ENCODE results near the gene SHMT2.

SHMT2 gene

DNA sequence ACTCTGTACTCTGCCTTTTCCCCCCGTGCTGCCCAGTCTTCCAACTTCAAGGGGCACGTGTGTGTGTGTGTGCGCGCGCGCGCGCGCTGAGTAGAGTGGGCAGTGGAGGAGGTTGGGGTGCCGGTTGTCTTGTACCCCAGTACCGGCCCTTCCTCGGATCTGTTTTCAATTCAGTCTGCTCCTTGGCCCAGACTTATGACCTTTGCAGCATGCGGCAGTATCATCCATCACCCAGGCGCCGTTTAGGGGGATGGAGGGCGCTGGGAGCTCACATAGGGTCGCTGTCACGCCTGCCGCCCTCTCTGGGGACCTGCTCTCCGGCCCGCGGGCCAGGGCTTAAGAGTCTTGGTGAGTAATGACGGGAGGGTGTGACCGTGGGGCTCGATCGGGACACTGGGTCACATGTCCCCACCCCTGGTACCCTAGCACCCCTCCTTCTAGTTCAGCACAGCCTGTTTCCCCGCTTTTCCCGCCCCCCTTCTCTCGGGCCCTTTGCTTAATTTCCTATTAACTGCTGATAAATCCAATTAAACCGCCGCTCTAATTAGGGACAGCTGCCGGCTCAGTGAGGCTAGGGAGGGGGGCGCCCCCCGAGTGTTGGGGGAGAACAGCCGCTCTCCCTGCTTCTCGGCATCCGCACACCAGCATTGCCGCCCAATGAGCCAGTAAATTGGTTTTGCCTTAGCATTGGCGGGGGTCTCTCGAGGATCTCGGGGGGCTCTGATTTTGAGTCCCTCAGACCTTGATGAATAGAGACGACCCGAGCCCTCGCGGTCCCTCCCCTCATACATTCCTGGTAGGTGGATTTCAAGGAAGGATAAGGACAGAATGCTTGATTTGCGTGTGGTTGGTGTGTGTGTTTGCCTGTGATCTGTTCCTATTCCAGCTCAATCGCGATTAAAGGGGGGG is 12.1 kb downstream of the SHMT2 start:
- DNase-seq: no peak

DNA sequence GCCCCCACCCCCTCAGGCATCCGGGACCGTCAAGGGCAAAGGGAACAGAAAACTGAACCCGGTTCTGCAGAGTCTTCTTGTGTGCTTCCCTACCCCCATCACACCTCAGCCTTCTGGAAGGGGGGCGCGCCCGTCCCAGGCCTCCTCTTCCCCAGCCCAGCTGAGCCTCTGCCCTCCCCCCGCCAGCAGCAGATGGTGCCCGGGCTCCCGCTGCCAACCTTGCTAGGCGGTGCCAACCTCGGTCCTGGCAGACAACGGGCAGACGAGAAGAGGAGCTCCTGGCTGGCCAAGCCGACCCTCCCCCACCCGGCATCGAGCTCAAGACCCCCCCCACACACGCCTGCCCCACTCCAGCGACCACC is 12.8 kb downstream of the SHMT2 start:
- DNase-seq: no peak

GRCh38 chr12:57242691-57243454 is 13.4 kb downstream of the SHMT2 start:
- DNase-seq: peak; percentile 64

- peak; percentile 81 for DNase-seq
These were observed 14.2 kb downstream of the SHMT2 start for GRCh38 chr12:57243521-57244311.

DNA sequence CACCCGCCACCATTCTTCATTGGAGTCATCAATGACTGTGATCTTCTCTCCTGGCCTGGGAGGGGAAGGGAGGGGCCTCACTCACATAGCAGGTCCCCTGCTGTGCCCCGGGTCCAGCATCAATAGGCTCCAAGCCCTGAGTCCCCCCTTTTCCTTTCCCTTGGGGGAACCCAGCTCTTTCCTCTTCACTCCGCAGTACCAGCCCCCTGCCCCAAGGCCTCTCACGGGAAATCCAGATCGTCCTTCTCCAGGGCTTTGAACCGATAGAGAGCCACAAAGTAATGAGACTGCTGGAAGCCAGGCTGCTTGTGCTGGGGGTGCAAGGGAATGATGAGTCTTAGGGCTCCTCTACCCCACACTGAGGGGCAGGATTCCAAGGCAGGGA is 14.8 kb downstream of the SHMT2 start:
- DNase-seq: no peak

DNA sequence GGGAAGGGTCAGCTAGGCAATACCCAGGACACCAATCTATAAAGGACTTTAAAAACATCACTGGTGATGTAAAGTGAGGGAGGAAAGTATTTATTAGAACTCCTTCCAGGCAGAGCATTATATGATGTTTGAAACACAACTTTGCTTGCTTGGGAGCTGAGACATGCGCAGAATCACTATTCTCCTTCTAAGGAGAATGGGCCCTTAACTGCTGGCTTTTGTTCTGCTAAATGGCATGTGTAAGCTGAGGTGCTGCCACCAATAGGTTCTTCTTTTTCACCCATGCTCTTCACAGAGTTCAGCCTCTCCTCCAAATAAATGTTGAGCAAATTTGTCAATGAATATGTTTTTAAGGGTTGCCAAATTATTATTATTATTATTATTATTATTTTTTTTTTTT is 17.5 kb downstream of the SHMT2 start:
- no peak for DNase-seq

DNA sequence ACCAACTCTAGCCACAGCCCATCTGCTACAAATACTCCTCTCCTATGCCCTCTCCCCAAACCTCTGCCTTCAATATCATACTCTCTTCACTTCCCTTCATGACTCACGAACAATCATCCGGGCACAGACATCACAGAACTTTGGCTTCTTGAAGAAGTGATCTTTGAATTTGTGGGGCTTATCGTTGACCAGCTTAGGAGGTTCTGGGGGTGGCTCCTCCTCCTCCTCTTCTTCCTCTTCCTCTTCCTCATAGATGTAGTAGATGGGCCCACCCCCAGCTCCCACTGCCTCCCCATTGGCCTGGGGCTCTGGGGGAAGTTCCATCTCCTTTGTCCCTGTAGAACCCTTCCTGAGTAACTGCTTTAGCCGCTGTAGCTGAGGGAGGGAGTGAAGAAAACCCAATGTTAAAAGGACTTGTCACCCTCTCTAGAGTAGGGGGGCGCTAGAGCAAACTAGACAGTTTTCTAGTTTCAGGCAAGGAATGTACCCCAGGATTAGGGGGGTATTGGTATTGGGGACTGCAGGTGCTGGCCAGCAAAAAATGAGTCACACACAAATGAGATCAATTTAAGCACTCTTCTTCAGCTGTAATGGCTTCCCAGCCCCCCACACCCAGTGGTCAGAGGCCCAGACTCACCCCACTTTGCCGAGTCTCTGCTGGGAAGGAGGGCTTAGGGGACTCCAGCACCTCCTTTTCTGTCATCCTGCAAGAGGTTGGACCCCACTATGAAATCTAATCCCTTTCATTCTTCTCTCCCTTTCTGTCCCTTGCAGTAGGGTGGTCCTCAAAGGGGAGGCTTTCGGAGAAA is 19.6 kb downstream of the SHMT2 start:
- no peak for DNase-seq

DNA sequence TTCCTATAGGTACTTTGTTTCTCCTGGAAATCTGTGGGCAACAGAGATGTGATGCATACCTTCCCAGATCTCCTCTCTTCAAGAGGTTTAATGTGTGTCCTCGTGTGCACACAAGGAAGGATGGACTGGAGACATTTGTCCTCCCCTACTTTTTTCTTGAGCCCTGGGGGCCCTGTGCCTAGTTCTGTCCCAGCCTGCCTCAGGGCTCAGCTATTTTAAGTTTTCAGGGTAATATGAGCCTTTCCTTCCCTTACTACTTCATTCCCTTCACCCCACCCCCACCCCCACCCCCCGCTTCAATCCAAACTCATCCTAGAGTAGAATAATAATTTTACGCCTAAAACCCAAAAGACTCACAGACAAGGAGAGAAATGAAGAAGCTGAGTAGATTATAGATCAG is 21.0 kb downstream of the SHMT2 start:
- no peak for DNase-seq

DNA sequence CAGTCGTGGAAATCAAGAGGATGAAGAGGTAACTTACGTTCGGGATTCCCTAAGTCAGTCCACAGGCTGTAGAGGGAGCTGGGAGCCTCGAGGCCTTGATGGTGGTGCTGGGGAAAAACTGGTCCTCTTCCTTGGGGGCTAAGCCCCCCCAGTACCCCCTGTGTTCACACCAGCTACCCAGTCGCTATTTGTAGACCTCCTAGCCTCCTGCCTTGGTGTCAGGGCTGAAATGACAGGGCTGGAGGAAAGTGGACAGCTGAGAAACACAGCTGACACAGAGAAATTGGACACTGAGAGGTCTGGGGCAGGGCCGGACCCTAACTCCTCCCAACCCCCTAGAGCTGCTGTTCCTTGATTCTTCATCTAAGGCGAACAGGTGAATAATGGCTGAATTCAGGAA is 21.4 kb downstream of the SHMT2 start, which contains the start of gene STAC3:
STAC3 (minus strand) TSS at position 232 of the 400 bp plus-strand sequence. CDS start 1,551 bp downstream, outside the sequence.
- no peak for DNase-seq

GRCh38 chr12:57254506-57255280 is 25.2 kb downstream of the SHMT2 start:
- no peak for DNase-seq

DNA sequence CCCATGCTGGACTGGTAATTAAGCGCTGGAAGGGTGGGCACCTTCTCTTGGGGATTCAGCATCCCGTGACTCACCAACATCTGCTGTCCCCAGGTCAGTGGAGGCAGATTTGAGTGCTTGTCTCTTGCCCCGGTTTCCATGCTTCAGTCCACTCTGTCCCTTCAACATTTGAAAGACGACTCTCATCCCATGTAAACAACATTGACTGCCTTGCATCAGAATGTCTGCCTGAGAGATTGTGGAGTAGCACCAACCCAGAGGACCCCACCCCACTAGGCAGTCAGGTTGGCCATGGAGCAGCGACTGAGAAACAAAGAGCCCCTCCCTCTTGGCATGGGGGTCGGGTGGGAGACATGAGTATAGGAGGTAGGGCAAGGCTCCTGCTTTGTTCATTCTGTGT is 26.4 kb downstream of the SHMT2 start:
- no peak for DNase-seq

DNA sequence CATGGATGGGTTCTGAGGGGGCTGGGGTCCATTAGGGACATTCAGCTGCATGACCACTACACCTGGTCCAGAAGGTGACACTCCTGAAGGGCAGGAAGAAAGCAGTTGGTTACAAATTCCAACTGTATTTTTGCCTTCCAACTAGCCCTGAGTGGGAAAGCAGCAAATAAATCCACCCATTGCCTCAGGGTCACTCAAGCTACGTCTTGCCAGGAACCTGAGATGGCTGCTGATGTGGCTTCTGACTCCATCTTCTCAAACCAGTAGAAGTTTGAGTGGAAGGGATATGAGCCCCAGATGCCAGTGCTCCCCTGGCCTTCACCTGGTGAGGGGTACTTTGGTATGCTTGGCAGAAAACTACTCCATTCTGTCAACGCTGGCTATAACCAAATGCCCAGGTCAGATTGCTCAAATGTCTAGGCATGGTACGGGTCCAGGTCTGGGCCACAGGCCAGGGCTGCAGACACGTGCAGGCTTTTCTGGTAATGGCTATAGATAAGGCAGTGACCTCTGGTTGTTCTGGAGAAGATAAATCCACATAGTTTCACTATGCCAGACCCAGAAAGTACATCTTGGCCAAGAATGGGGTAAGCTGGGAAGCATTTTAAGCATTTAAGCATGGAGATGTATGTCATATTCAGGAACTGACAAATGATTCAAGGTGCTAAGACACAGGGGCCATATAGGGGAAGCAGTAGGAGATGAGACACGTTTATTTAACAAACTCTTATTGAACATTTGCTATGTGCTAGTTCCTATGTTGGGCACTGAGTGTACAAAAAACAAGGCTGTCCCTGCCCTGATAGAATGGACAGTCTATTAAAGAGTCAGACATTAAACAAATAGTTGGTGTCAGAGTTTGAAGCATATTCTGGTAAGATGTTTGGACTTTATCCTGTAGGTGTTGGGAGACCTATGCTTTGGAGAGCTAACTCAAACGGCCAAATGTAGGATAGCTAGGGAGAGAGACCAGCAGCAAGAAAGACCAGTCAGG is 29.8 kb downstream of the SHMT2 start:
- no peak for DNase-seq

- no peak for DNase-seq
These were observed 30.9 kb downstream of the SHMT2 start for GRCh38 chr12:57260366-57260765.

- DNase-seq: no peak
These were observed 31.9 kb downstream of the SHMT2 start for GRCh38 chr12:57261428-57261865.

DNA sequence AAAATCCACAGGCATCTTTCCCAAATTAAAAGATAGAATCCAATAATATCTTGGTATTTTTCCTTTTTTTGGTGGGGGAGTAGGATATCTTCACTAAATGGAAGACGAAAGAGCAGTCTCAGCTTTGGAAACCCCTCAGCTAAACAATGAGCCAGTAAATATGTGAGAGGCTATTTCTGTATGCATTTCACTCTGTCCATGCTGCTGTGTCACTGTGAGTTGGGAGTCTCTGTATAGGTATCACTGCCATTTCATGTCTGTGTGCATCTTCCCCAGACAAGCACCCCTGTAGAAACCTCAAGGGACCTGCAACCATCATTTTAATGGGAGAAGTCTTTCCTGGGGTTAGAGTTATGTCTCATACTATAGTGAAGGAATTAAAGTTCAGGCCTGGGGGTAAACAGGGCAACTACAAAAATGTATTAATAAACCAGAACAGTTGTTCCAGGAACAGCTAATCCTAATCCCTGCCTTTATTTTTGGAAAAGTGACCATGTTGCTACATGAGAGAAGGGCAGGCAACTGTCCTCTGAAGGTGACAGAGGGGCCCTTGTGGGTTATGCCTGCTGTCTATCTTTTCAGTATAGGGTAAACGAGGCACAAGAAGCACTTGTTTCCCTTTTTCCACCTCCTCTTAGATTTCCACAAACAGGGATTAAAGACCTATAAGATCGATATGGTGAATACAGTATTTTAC is 32.8 kb downstream of the SHMT2 start:
- DNase-seq: no peak

DNA sequence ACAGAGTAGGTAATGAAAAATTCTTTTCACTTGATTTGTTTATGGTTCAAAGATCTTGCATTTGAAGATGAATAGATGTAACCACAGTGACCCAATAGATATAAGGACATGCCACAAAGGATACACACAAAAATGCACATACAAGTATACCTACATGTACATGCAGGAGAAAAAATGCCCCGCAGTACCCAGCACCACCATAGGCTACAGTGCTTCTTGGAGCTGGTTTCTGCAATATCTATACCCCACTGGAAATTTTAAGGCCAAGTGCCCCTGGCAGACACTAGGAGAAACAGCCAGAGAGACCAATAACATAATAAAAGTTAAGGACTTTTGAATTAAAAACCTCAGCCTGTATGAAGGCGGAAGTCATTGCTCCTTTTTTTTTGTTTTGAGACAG is 33.6 kb downstream of the SHMT2 start:
- no peak for DNase-seq

DNA sequence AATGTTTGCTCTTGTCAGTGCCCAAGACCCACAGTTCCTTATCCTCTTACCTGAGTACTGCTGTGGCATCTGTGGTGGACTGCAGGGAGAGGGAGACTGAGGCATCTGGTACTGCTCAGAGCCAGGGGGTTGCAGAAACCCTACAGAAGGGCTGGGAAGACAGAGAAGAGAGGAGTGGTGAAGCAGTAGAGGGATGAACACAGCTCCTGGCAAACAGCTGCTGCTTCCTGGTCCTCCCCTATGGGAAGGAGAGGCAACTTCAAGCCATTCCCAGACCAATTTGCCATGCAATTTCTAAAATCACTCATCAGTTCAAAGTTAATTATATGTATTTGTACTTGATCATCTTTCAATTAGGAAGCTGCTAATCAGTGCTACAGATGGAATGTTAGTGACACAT is 37.2 kb downstream of the SHMT2 start:
- DNase-seq: no peak

DNA sequence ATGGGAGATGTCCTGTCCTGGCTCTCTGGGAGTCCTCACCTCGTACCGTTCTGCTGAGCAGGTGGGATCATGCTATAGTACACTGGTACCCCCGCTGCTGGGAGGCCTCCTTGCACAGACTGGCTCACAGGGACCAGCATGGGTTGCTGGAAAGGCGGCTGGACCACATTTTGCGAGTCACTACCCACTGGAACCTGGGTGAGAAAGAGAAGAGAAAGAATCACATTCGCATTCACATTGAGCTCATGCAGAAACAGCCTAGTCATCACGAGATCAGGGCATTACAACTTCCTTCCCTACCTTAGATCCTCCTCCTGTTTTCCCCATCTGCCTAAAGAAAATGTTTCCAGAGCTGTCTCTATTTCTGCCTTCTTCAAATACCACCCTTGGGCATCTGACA is 38.8 kb downstream of the SHMT2 start:
- DNase-seq: peak; percentile 62

DNA sequence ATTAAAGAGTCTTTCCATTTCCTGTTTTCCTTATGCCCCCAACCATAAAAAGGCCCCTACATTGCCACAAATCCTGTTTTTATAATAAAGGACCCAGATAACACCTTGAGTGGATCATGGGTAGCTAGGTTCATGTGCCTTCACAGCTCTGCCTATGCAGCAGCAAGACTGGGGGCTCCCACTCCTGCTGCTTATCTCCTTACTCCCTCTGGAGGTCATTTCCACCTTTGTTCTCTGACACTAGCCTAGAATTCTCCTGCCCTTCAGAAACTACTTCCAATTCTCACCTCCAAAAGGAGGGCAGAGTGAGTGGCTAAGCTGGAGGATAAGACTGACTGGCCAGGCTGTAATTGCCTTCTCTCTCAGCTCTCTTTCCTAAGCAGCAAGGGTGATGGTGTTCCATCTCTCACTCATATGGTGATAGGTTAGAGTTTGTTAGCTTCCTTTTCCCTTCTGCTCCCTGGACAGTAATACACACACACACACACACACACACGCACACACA is 41.5 kb downstream of the SHMT2 start:
- DNase-seq: no peak
